PFSK-1 (cell line): ENCODE measurements around the gene GALR2.
A peak's percentile ranks its signal among the peaks of the same experiment; 100 is the strongest.

Experiments used
- POLR2AphosphoS5 ChIP-seq: IDR thresholded peaks from 2 replicates; pipeline ENCODE4 v1.6.1; 2012; ENCODE audit warnings: low read depth, mild to moderate bottlenecking, control low read depth, low read length, moderate library complexity
- SIN3A ChIP-seq: IDR thresholded peaks from 2 replicates; pipeline ENCODE4 v1.6.1; 2012; ENCODE audit warnings: mild to moderate bottlenecking, low read length, moderate library complexity, borderline replicate concordance; ENCODE audit not compliant: insufficient read depth
- TAF1 ChIP-seq: IDR thresholded peaks from 2 replicates; pipeline ENCODE4 v1.6.1; 2012; ENCODE audit warnings: low read length, control low read depth, borderline replicate concordance; ENCODE audit not compliant: insufficient read depth

- no peak for TF ChIP-seq TAF1
- TF ChIP-seq SIN3A = no peak
- 0 out of 2 replicates have a peak, but pooled peaks have one; percentile 9 for TF ChIP-seq POLR2AphosphoS5
Observed at GRCh38 chr17:76079535-76079955, 5.0 kb downstream of the GALR2 start.
